Upper lobe of right lung (tissue), 1 donor: Measurements from ENCODE around the gene MPRIP. TPM values are rescaled to one million over a fixed set of nuclear protein-coding genes. Genes with fewer than 3 reads are reported as not detected.

ENCODE experiments used
- ATAC-seq: fragments of 200-7000 bp; cut with Tn5 transposase; one replicate; pipeline ENCODE4 v1.9.1; 2020; ENCODE audit warnings: mild to moderate bottlenecking, moderate library complexity
- DNase-seq: peaks from one replicate; pipeline ENCODE4 v3.0.0-alpha.2; 2020
- H3K27ac ChIP-seq: fragments of 200-600 bp; one replicate; pipeline ENCODE4 v1.8.0; 2022
- H3K27me3 ChIP-seq: fragments of 200-600 bp; one replicate; pipeline ENCODE4 v1.8.0; 2022; ENCODE audit warnings: mild to moderate bottlenecking
- H3K36me3 ChIP-seq: fragments of 200-600 bp; one replicate; pipeline ENCODE4 v1.8.0; 2022
- H3K4me1 ChIP-seq: fragments of 200-600 bp; one replicate; pipeline ENCODE4 v1.8.0; 2022
- H3K4me3 ChIP-seq: fragments of 200-600 bp; one replicate; pipeline ENCODE4 v1.8.0; 2022; ENCODE audit warnings: mild to moderate bottlenecking
- H3K9me3 ChIP-seq: fragments of 200-600 bp; one replicate; pipeline ENCODE4 v1.8.0; 2022
- CTCF ChIP-seq: fragments of 200-600 bp; IDR thresholded peaks from one replicate; pipeline ENCODE4 v1.8.0; 2022; ENCODE audit warnings: antibody characterized with exemption
- intact Hi-C: fragments of 100-400 bp; cut with DNase I; formaldehyde crosslinking; loops from one replicate; pipeline ENCODE4 v1.11.0; 2022
- total RNA-seq: library from RNA; stranded (reverse); fragmentation: NEBNext Ultra II Directional; extraction: Animal tissue kit (Norgen Biotek cat#: 25700); gene quantifications from one replicate; pipeline ENCODE4 v1.2.1, GENCODE V29; 2021
- donor health status: DM: no; HTN: yes; CAD: no; lungs with severe emphysema.

Gene MPRIP
- total RNA-seq, 1 donor from 2014 or later = 333 TPM

- DNase-seq = peak; percentile 52
- no peak overlapping the region for H3K4me3 ChIP-seq
- H3K27ac ChIP-seq = no peak overlapping the region
- TF ChIP-seq CTCF = no peak
- no peaks in the 10 kb centered on the region for H3K9me3 ChIP-seq
- peaks cover 13% of the 10 kb centered on the region for H3K36me3 ChIP-seq
- ATAC-seq = no peak
- peaks cover 21% of the 10 kb centered on the region for H3K4me1 ChIP-seq
- no peaks in the 10 kb centered on the region for H3K27me3 ChIP-seq
- intact Hi-C loops = no loop called here
These were observed 45.3 kb downstream of the MPRIP start for GRCh38 chr17:17087424-17088015.

- no peaks in the 10 kb centered on the region for H3K27me3 ChIP-seq
- no peak overlapping the region for H3K4me3 ChIP-seq
- DNase-seq (peak; percentile 69), ATAC-seq (peak; percentile 57)
- peaks cover 26% of the 10 kb centered on the region for H3K4me1 ChIP-seq
- TF ChIP-seq CTCF = no peak
- H3K36me3 ChIP-seq = peaks cover 13% of the 10 kb centered on the region
- H3K27ac ChIP-seq = no peak overlapping the region
- intact Hi-C loops = no loop called here
- H3K9me3 ChIP-seq = no peaks in the 10 kb centered on the region
These were observed 45.8 kb downstream of the MPRIP start for GRCh38 chr17:17088086-17088485.

GRCh38 chr17:17088541-17089525 lies 46.6 kb downstream of the MPRIP start:
- H3K4me1 ChIP-seq = peaks cover 33% of the 10 kb centered on the region
- no peak for TF ChIP-seq CTCF
- intact Hi-C loops = no loop called here

GRCh38 chr17:17089796-17090641 lies 47.8 kb downstream of the MPRIP start:
- Histone ChIP-seq H3K4me1 (peaks cover 41% of the 10 kb centered on the region), H3K36me3 (peaks cover 6% of the 10 kb centered on the region), H3K9me3 (no peaks in the 10 kb centered on the region), H3K27me3 (no peaks in the 10 kb centered on the region), H3K4me3 (no peak overlapping the region), H3K27ac (peak overlapping the region; percentile 17)
- DNase-seq = peak; percentile 37
- ATAC-seq = no peak
- intact Hi-C loops = no loop called here
- TF ChIP-seq CTCF = no peak

More at GRCh38 chr17:17088541-17089525, 46.6 kb downstream of the MPRIP start:
- H3K27ac ChIP-seq = no peak overlapping the region
- no peak for ATAC-seq
- H3K9me3 ChIP-seq = no peaks in the 10 kb centered on the region
- no peak overlapping the region for H3K4me3 ChIP-seq
- peaks cover 12% of the 10 kb centered on the region for H3K36me3 ChIP-seq
- peak; percentile 20 for DNase-seq
- no peaks in the 10 kb centered on the region for H3K27me3 ChIP-seq

- Histone ChIP-seq H3K4me1 (peaks cover 41% of the 10 kb centered on the region), H3K9me3 (no peaks in the 10 kb centered on the region), H3K4me3 (no peak overlapping the region), H3K27ac (peak overlapping the region; percentile 17), H3K27me3 (no peaks in the 10 kb centered on the region), H3K36me3 (peaks cover 6% of the 10 kb centered on the region)
- intact Hi-C loops = no loop called here
- ATAC-seq (peak; percentile 74), DNase-seq (peak; percentile 70)
- TF ChIP-seq CTCF = no peak
These were observed 48.4 kb downstream of the MPRIP start for GRCh38 chr17:17090642-17091103.
